Testis (tissue), 2 donors: ENCODE measurements around the gene TRIM7.

Experiments
- POLR2A ChIP-seq: fragments of 450-650 bp; IDR thresholded peaks from one replicate; pipeline ENCODE4 v1.6.1; 2017; ENCODE audit warnings: antibody characterized with exemption, mild to moderate bottlenecking, moderate library complexity
- TF ChIP-seq, protein P1 (sequence below), 3 experiments: fragments of 450-650 bp in 2 of 3; fragments of 200-600 bp in 1 of 3; sonication (generic) in 1 of 3; IDR thresholded peaks; one replicate each; pipeline ENCODE4 v1.5.1; 2016 to 2019; ENCODE audit warnings: antibody characterized with exemption in 3 of 3, mild to moderate bottlenecking in 2 of 3, moderate library complexity in 1 of 3

DNA sequence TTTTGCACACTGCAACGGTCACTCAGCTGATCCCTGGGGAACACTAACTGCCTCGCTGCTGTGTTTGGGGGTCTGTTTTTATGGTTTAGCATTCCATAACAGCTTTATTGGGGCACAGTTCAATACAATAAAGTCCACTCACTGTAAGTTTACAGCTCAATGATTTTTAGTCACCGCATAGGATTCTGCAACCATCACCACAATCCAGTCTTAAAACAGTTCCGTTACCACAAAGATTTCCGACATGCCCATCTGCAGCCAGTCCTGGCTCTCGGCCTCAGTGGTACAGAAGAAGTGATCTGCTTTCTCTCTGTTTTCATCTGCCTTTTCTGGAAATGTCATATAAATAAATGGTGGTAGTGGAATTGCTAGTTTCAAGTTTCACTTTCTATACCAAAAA is 34.0 kb downstream of the TRIM7 start:
- TF ChIP-seq, protein P1, sequence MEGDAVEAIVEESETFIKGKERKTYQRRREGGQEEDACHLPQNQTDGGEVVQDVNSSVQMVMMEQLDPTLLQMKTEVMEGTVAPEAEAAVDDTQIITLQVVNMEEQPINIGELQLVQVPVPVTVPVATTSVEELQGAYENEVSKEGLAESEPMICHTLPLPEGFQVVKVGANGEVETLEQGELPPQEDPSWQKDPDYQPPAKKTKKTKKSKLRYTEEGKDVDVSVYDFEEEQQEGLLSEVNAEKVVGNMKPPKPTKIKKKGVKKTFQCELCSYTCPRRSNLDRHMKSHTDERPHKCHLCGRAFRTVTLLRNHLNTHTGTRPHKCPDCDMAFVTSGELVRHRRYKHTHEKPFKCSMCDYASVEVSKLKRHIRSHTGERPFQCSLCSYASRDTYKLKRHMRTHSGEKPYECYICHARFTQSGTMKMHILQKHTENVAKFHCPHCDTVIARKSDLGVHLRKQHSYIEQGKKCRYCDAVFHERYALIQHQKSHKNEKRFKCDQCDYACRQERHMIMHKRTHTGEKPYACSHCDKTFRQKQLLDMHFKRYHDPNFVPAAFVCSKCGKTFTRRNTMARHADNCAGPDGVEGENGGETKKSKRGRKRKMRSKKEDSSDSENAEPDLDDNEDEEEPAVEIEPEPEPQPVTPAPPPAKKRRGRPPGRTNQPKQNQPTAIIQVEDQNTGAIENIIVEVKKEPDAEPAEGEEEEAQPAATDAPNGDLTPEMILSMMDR (IDR thresholded peaks at IDR 0.05) = no peak
- TF ChIP-seq POLR2A = no peak
